Ishikawa (cell line): ENCODE results near the gene UTF1.
A peak's percentile ranks its signal among the peaks of the same experiment; 100 is the strongest.

Source experiments
- CEBPB ChIP-seq: IDR thresholded peaks from 2 replicates; pipeline ENCODE4 v1.6.1; 2012
- CREB1 ChIP-seq: IDR thresholded peaks from 2 replicates; pipeline ENCODE4 v1.6.1; 2012; ENCODE audit warnings: low read depth
- EGR1 ChIP-seq: IDR thresholded peaks from 2 replicates; pipeline ENCODE4 v1.6.1; 2012
- EP300 ChIP-seq: IDR thresholded peaks from 2 replicates; pipeline ENCODE4 v1.6.1; 2012; ENCODE audit warnings: borderline replicate concordance
- FOXM1 ChIP-seq: IDR thresholded peaks from 2 replicates; pipeline ENCODE4 v1.6.1; 2012; ENCODE audit warnings: low read depth, borderline replicate concordance
- MAX ChIP-seq: IDR thresholded peaks from 2 replicates; pipeline ENCODE4 v1.6.1; 2012
- NFIC ChIP-seq: IDR thresholded peaks from 2 replicates; pipeline ENCODE4 v1.6.1; 2012
- RAD21 ChIP-seq: IDR thresholded peaks from 2 replicates; pipeline ENCODE4 v1.6.1; 2012; ENCODE audit warnings: low read depth
- REST ChIP-seq: IDR thresholded peaks from 2 replicates; pipeline ENCODE4 v1.6.1; 2012; ENCODE audit warnings: low read depth, mild to moderate bottlenecking
- TAF1 ChIP-seq: IDR thresholded peaks from 2 replicates; pipeline ENCODE4 v1.6.1; 2012; ENCODE audit warnings: low read depth, mild to moderate bottlenecking
- TCF12 ChIP-seq: IDR thresholded peaks from 2 replicates; pipeline ENCODE4 v1.6.1; 2012; ENCODE audit warnings: low read depth
- TEAD4 ChIP-seq: IDR thresholded peaks from 2 replicates; pipeline ENCODE4 v1.6.1; 2012
- USF1 ChIP-seq: IDR thresholded peaks from 2 replicates; pipeline ENCODE4 v1.6.1; 2012
- YY1 ChIP-seq: IDR thresholded peaks from 2 replicates; pipeline ENCODE4 v1.6.1; 2012; ENCODE audit warnings: low read depth
- ZBTB7A ChIP-seq: IDR thresholded peaks from 2 replicates; pipeline ENCODE4 v1.6.1; 2012; ENCODE audit warnings: low read depth

Gene UTF1, protein sequence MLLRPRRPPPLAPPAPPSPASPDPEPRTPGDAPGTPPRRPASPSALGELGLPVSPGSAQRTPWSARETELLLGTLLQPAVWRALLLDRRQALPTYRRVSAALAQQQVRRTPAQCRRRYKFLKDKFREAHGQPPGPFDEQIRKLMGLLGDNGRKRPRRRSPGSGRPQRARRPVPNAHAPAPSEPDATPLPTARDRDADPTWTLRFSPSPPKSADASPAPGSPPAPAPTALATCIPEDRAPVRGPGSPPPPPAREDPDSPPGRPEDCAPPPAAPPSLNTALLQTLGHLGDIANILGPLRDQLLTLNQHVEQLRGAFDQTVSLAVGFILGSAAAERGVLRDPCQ

GRCh38 chr10:133230044-133230361 is at the start of gene UTF1:
TSS of gene UTF1 (plus strand) at chr10:133230217. CDS start at chr10:133230289, 72 bp downstream.
- no peak for TF ChIP-seq TCF12
- TF ChIP-seq RAD21, result no peak
- TF ChIP-seq REST, result no peak
- no peak for TF ChIP-seq TAF1
- TF ChIP-seq YY1, result no peak
- TF ChIP-seq FOXM1, result no peak
- no peak for TF ChIP-seq TEAD4
- no peak for TF ChIP-seq EP300
- TF ChIP-seq NFIC, result no peak
- TF ChIP-seq CEBPB, result no peak
- TF ChIP-seq USF1, result no peak
- no peak for TF ChIP-seq CREB1
- TF ChIP-seq MAX, result no peak
- TF ChIP-seq EGR1, result no peak

DNA sequence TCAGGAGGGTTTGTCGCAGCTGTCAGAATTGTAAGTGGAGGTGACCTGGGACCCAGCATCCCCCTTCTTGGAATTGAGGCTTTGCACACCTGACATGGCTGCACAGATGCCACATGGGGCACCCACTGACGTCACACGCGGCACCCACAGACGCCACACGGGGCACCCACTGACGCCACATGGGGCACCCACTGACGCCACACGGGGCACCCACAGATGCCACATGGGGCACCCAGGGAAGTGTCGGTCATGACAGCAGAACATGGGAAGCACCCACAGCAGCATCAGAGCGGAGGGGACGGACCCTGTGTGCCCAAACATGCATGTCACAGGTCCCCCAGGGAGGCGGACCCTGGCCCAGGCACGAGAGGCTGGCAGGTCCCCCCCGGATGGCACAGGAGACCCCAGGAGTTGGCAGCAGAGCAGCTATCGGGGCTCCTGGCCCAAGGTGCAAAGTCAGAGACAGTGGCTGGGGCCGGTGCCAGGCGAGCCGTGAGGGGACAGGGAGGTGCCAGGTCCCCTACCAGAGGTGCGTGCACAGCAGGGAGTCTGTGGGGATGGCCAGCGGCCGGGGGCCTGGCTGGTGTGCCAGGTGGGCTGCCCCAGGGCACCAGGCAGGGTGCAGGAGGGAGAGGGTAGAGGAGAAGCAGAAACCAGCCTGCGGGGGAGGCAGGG is 48.9 kb upstream of the UTF1 start:
- TF ChIP-seq TCF12 (no peak), TEAD4 (no peak)

- TF ChIP-seq USF1, result no peak
- TF ChIP-seq REST, result no peak
- TF ChIP-seq TAF1, result no peak
- TF ChIP-seq TCF12, result no peak
- TF ChIP-seq EGR1, result no peak
- no peak for TF ChIP-seq CEBPB
- TF ChIP-seq TEAD4, result no peak
- TF ChIP-seq ZBTB7A, result no peak
- no peak for TF ChIP-seq FOXM1
- TF ChIP-seq YY1, result no peak
- TF ChIP-seq RAD21, result no peak
These were observed 47.8 kb upstream of the UTF1 start for GRCh38 chr10:133182190-133182589.

DNA sequence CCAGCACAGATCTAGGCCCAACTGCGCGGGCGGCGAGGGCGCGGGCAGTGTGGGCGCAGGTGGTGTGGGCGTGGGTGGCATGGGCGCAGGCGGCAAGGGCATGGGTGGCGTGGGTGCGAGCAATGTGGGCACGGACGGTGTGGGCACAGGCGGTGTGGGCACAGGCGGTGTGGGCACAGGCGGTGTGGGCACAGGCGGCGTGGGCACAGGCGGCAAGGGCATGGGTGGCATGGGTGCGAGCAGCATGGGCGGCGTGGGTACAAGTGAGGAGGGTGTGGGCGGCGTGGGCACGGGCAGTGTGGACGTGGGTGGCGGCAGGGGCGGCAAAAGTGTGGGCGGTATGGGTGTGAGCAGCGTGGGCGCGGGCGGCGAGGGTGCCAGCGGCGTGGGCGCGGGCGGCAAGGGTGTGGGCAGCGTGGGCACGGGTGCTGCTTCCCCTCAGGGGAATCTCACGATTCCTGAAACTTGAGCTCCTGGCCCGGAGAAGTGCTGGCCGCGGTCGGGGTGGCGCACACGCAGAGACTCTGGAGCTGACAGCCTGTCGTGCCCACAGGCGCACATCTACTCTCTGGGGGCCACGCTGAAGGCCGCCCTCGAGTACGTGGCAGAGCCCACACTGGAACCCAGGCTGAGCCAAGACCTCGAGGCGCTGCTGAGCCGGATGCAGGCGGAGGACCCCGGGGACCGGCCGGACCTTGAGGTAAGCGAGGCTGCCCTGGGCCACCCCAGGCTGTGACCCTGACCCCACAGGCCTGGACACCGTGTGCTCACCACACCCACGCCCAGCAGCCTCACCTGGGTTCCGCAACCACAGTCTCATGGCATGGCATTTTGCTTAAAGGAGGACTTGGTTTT is 47.0 kb upstream of the UTF1 start:
- TF ChIP-seq EGR1, result peak; percentile 59; the same call in 1 of the 2 replicates
- TF ChIP-seq USF1, result no peak

GRCh38 chr10:133183646-133184378 is 46.2 kb upstream of the UTF1 start:
- TF ChIP-seq TEAD4 (no peak), NFIC (no peak), CEBPB (no peak), TCF12 (no peak), USF1 (no peak), REST (no peak), TAF1 (no peak), CREB1 (no peak), RAD21 (no peak), ZBTB7A (no peak), MAX (no peak), EP300 (no peak), YY1 (no peak), EGR1 (no peak), FOXM1 (no peak)
